PC-3 (cell line): ENCODE data around the gene SNED1. TPM values are rescaled to one million over a fixed set of nuclear protein-coding genes. Genes with fewer than 3 reads are reported as not detected.

ENCODE experiments used
- ATAC-seq: fragments of 200-7000 bp; cut with Tn5 transposase; 2 replicates; pipeline ENCODE4 v1.9.1; 2020; ENCODE audit warnings: mild to moderate bottlenecking, moderate library complexity
- BruUV-seq: library from RNA; stranded (reverse); fragments of 400-500 nt; replicated peaks from 2 replicates; lab custom pipeline; 2021; lab: Mats Ljungman, UMichigan
- CTCF ChIA-PET: fragments of 300-600 bp; sonication (Branson Sonifier 250); formaldehyde crosslinking; loops from one replicate; lab custom pipeline; 2022; ENCODE audit warnings: antibody characterized with exemption; lab: Charles Lee
- POLR2A ChIA-PET: fragments of 300-600 bp; sonication (Branson Sonifier 250); formaldehyde crosslinking; loops from one replicate; lab custom pipeline; 2022; ENCODE audit warnings: antibody characterized with exemption; ENCODE audit not compliant: unreplicated experiment; lab: Charles Lee
- DNase-seq: peaks from one replicate; pipeline ENCODE4 v3.0.0-alpha.2; 2015
- H2AFZ ChIP-seq: fragments of 300-600 bp; sonication (generic); 2 replicates; pipeline ENCODE4 v1.6.0; 2016; ENCODE audit warnings: antibody characterized with exemption, low read length
- H3F3A ChIP-seq: fragments of 300-600 bp; sonication (generic); one replicate; pipeline ENCODE4 v1.6.0; 2017; ENCODE audit warnings: antibody characterized with exemption, low read length, control low read depth, mild to moderate bottlenecking; ENCODE audit not compliant: unreplicated experiment
- H3K27ac ChIP-seq: fragments of 300-600 bp; sonication (generic); 2 replicates; pipeline ENCODE4 v1.5.1; 2016; ENCODE audit warnings: mild to moderate bottlenecking, low read length
- H3K27me3 ChIP-seq: fragments of 300-600 bp; sonication (generic); 2 replicates; pipeline ENCODE4 v1.6.1; 2016; ENCODE audit warnings: low read length, mixed read lengths
- H3K36me3 ChIP-seq: fragments of 300-600 bp; sonication (generic); 2 replicates; pipeline ENCODE4 v1.6.1; 2016; ENCODE audit warnings: low read depth, mixed run types, low read length, mixed read lengths
- H3K4me1 ChIP-seq: fragments of 300-600 bp; sonication (generic); 2 replicates; pipeline ENCODE4 v1.5.1; 2016; ENCODE audit warnings: low read length; ENCODE audit not compliant: insufficient read depth
- H3K4me2 ChIP-seq: fragments of 300-600 bp; sonication (generic); 2 replicates; pipeline ENCODE4 v1.6.0; 2016; ENCODE audit warnings: low read length
- H3K4me3 ChIP-seq: fragments of 300-600 bp; sonication (generic); 2 replicates; pipeline ENCODE4 v1.5.1; 2016; ENCODE audit warnings: mild to moderate bottlenecking, low read length, mixed read lengths
- H3K79me2 ChIP-seq: fragments of 300-600 bp; sonication (generic); 2 replicates; pipeline ENCODE4 v1.6.1; 2017; ENCODE audit warnings: low read length, mixed read lengths
- H3K9ac ChIP-seq: fragments of 300-600 bp; sonication (generic); 2 replicates; pipeline ENCODE4 v1.6.0; 2016; ENCODE audit warnings: mild to moderate bottlenecking, low read length
- H3K9me2 ChIP-seq: fragments of 300-600 bp; sonication (generic); replicated peaks from 2 replicates; pipeline ENCODE4 v1.6.1; 2016; ENCODE audit warnings: mixed run types, low read length, mixed read lengths
- H3K9me3 ChIP-seq: fragments of 300-600 bp; sonication (generic); 2 replicates; pipeline ENCODE4 v1.6.1; 2016; ENCODE audit warnings: low read length, mixed read lengths
- H4K20me1 ChIP-seq: fragments of 300-600 bp; sonication (generic); 2 replicates; pipeline ENCODE4 v1.6.1; 2016; ENCODE audit warnings: low read length, mixed read lengths
- EZH2 ChIP-seq: fragments of 300-600 bp; sonication (generic); IDR thresholded peaks from one replicate; pipeline ENCODE4 v1.6.1; 2017; ENCODE audit warnings: antibody characterized with exemption, mild to moderate bottlenecking, low read length; ENCODE audit not compliant: unreplicated experiment
- EZH2phosphoT487 ChIP-seq: fragments of 300-600 bp; sonication (generic); IDR thresholded peaks from 2 replicates; pipeline ENCODE4 v1.6.1; 2018; ENCODE audit warnings: mild to moderate bottlenecking, antibody characterized with exemption, low read length, borderline replicate concordance
- intact Hi-C: fragments of 100-400 bp; cut with micrococcal nuclease; formaldehyde crosslinking; loops from 2 replicates; pipeline ENCODE4 v1.9.0; 2023
- total RNA-seq: library from RNA; depleted of rRNA; stranded (reverse); fragments of >200 nt; gene quantifications from 2 replicates; pipeline ENCODE4 v1.2.3, GENCODE V29; 2014
- TF ChIP-seq, protein P1 (sequence below): fragments of 300-600 bp; sonication (generic); conservative IDR thresholded peaks from 2 replicates; pipeline ENCODE4 v1.5.1; 2017; ENCODE audit warnings: antibody characterized with exemption, low read depth, mild to moderate bottlenecking, low read length

The SNED1 gene
- total RNA-seq, 1 experiment from 2014 or later, result 0.66 TPM

GRCh38 chr2:240957656-240958365 is 40.6 kb upstream of the SNED1 start:
- peaks cover 34% of the 10 kb centered on the region for H3K27me3 ChIP-seq
- no peak overlapping the region for H3K9ac ChIP-seq
- ATAC-seq, result no peak

DNA sequence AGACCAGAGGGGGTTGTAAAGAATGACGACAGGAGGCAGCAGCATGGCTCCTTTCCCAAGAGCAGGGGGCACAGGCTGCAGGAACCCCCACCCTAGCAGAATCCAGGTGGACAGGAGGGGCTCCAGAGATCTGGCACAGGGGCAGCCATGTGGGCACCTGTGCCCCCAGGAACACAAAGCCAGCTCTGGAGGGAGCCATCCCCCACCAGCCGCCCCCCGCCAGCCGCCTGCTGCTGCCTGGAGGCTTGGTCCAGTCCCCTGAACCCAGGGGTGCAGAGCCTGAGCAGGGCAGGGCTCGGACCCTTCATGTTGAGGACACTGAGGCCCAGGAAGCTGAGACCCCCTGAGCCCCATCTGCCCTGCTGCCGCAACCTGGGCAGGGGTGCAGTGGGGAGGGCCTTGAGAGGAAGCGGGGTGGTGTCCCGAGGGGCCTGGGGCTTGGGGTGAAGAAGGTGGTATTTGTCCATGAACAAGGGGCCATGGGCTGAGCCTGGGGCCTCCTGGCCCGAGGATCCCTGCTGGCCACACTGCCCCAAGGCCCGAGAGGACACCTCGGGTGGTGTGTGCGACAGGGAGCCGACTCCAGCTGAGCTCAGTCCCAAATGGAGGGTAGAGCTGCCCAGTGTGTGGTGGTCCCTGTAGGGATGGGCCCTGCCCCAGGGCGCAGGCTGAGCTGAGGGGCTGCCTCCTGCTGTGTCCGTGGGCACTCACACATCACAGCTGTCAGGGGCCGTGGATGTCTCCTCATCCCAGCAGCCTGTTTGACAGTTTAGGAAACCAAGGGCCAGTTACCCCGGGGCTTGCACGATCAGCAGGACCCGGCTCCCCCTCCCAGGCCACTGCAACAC is 39.8 kb upstream of the SNED1 start:
- Histone ChIP-seq H3K9me3 (no peaks in the 10 kb centered on the region), H3K4me2 (no peak overlapping the region), H3K36me3 (no peaks in the 10 kb centered on the region), H3K4me3 (no peak overlapping the region), H3K4me1 (no peaks in the 10 kb centered on the region), H4K20me1 (no peaks in the 10 kb centered on the region), H3K27ac (no peak overlapping the region), H3K9me2 (no peaks in the 10 kb centered on the region), H3K27me3 (peaks cover 34% of the 10 kb centered on the region), H3K9ac (no peak overlapping the region), H2AFZ (no peak overlapping the region), H3F3A (no peaks in the 10 kb centered on the region), H3K79me2 (no peaks in the 10 kb centered on the region)
- POLR2A ChIA-PET, result no interaction called here
- intact Hi-C loops, result no loop called here
- no peak for ATAC-seq
- CTCF ChIA-PET, result interaction anchor here (0.5 kb wide), 1 partner anchor 117 kb away, joined by 7 read pairs; no protein-coding TSS in a partner anchor
- no peak for TF ChIP-seq EZH2phosphoT487
- no peak for DNase-seq
- no TSS peak for BruUV-seq

More at GRCh38 chr2:240957656-240958365, 40.6 kb upstream of the SNED1 start:
- H3K36me3 ChIP-seq, result no peaks in the 10 kb centered on the region
- no peaks in the 10 kb centered on the region for H3K9me2 ChIP-seq
- TF ChIP-seq EZH2phosphoT487 (no peak), EZH2 (no peak)
- TF ChIP-seq, protein P1, sequence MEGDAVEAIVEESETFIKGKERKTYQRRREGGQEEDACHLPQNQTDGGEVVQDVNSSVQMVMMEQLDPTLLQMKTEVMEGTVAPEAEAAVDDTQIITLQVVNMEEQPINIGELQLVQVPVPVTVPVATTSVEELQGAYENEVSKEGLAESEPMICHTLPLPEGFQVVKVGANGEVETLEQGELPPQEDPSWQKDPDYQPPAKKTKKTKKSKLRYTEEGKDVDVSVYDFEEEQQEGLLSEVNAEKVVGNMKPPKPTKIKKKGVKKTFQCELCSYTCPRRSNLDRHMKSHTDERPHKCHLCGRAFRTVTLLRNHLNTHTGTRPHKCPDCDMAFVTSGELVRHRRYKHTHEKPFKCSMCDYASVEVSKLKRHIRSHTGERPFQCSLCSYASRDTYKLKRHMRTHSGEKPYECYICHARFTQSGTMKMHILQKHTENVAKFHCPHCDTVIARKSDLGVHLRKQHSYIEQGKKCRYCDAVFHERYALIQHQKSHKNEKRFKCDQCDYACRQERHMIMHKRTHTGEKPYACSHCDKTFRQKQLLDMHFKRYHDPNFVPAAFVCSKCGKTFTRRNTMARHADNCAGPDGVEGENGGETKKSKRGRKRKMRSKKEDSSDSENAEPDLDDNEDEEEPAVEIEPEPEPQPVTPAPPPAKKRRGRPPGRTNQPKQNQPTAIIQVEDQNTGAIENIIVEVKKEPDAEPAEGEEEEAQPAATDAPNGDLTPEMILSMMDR, result no peak
- H3K27ac ChIP-seq, result no peak overlapping the region
- DNase-seq, result no peak
- intact Hi-C loops, result no loop called here
- no TSS peak for BruUV-seq
- no peak overlapping the region for H2AFZ ChIP-seq
- ChIA-PET CTCF (no interaction called here), POLR2A (no interaction called here)
- H3K79me2 ChIP-seq, result no peaks in the 10 kb centered on the region
- H3K9me3 ChIP-seq, result no peaks in the 10 kb centered on the region
- H3F3A ChIP-seq, result no peaks in the 10 kb centered on the region
- no peaks in the 10 kb centered on the region for H4K20me1 ChIP-seq
- H3K4me3 ChIP-seq, result no peak overlapping the region
- no peak overlapping the region for H3K4me2 ChIP-seq
- no peaks in the 10 kb centered on the region for H3K4me1 ChIP-seq

DNA sequence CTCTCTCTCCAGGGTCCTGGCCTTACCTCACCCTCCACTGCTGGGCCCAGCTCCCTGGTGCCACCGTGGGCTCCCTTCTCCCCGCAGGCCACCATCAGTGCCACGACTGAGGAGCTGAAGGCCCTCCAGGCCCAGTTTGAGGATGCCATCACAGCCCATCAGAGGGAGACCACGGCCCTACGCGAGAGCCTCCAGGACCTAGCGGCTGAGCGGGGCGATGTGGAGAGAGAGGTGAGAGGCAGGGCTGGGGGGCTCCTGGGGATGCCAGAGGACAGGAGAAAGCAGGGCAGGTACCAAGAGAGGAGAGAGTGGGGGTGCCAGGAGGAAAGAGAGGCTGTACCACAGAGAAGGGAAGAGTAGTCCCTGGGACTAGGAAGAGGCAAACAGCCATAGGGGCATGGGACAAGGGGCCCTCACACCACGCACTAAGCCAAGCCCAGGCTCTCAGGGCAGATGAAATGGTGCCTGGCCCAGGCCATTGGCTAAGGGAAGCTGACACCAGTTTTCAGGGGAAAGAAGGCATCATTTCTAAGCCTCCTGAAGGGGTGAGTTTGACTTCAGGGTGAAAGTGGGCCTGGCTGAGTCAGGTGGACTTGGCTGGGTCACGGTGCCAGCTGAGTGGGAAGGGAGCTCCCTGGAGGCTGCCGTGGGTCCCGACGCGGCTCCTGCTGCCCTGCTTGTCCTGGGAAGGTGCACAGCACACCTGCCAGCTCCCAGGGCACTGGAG is 39.0 kb upstream of the SNED1 start:
- Histone ChIP-seq H3K4me2 (no peak overlapping the region), H4K20me1 (no peaks in the 10 kb centered on the region), H3K4me1 (no peaks in the 10 kb centered on the region), H3F3A (no peaks in the 10 kb centered on the region), H3K9me3 (no peaks in the 10 kb centered on the region), H3K79me2 (no peaks in the 10 kb centered on the region), H3K4me3 (no peak overlapping the region), H3K9ac (no peak overlapping the region), H3K9me2 (no peaks in the 10 kb centered on the region), H3K27me3 (peaks cover 30% of the 10 kb centered on the region; the same call in 1 of the 2 replicates), H3K36me3 (no peaks in the 10 kb centered on the region), H2AFZ (no peak overlapping the region), H3K27ac (no peak overlapping the region)
- ATAC-seq (no peak), DNase-seq (no peak)
- BruUV-seq, result no TSS peak
- ChIA-PET CTCF (no interaction called here), POLR2A (no interaction called here)
- TF ChIP-seq EZH2phosphoT487, result no peak
- TF ChIP-seq EZH2, result no peak
- TF ChIP-seq, protein P1, result no peak
- intact Hi-C loops, result no loop called here
